K562 (cell line): Measurements from ENCODE around the gene SLC2A6. TPM values are rescaled to one million over a fixed set of nuclear protein-coding genes. Genes with fewer than 3 reads are reported as not detected.

ENCODE experiments used
- ATAC-seq: fragments of 200-7000 bp; cut with Tn5 transposase; 3 replicates; pipeline ENCODE4 v1.9.1; 2020; ENCODE audit warnings: moderate library complexity
- BruUV-seq: library from RNA; stranded (reverse); fragments of 400-500 nt; replicated peaks from 2 replicates; lab custom pipeline; 2021; lab: Mats Ljungman, UMichigan
- CTCF ChIA-PET: fragments of 300-600 bp; formaldehyde crosslinking; extraction: SDS; loops from one replicate; lab custom pipeline; 2021; ENCODE audit warnings: low intra/inter-chr PET ratio; lab: Yijun Ruan, JAX
- POLR2A ChIA-PET: fragments of 300-600, 350-650 bp; sonication (Branson Sonifier 250); formaldehyde crosslinking; extraction: SDS; loops from one replicate; lab custom pipeline; 2021; ENCODE audit warnings: antibody characterized with exemption, inconsistent platforms; lab: Yijun Ruan, JAX
- DNase-seq, 4 experiments: peaks; one replicate each; pipeline versions ENCODE4 v3.0.0 to v3.0.0-alpha.2; 2011 to 2018; ENCODE audit warnings: low spot score in 3 of 4, mixed read lengths in 3 of 4; ENCODE audit errors: extremely low read depth in 1 of 4
- FAIRE-seq: peaks from 2 replicates; lab custom pipeline; 2011; peaks lifted over from hg19 to GRCh38; lab: Jason Lieb, UNC
- H2AFZ ChIP-seq: 2 replicates; pipeline ENCODE4 v1.6.0; 2011; ENCODE audit warnings: low read depth, low read length, control low read depth, inconsistent platforms
- H3K27ac ChIP-seq: fragments of 200-600 bp; 3 replicates; pipeline ENCODE4 v1.8.0; 2011; ENCODE audit warnings: low read depth, mild to moderate bottlenecking, control low read depth, inconsistent platforms, low read length, moderate library complexity, mixed read lengths; ENCODE audit errors: extremely low read depth
- H3K27me3 ChIP-seq, 2 experiments: fragments of 300-600 bp in 1 of 2; 2 replicates in 1 of 2; 3 replicates in 1 of 2; pipeline versions ENCODE4 v1.6.0 to v1.8.0; 2011; ENCODE audit warnings: inconsistent platforms in 2 of 2, low read length in 2 of 2, mild to moderate bottlenecking in 1 of 2, mixed read lengths in 1 of 2, moderate library complexity in 1 of 2; ENCODE audit not compliant: control insufficient read depth in 2 of 2, insufficient read depth in 2 of 2
- H3K36me3 ChIP-seq: fragments of 300-600 bp; 3 replicates; pipeline ENCODE4 v1.8.0; 2011; ENCODE audit warnings: mild to moderate bottlenecking, low read length, inconsistent platforms; ENCODE audit not compliant: control insufficient read depth, insufficient read depth
- H3K4me1 ChIP-seq, 2 experiments: fragments of 200-600 bp in 1 of 2; replicated peaks in 1 of 2; 2 replicates in 1 of 2; 3 replicates in 1 of 2; pipeline versions ENCODE4 v1.5.1 to v1.8.0; 2011; ENCODE audit warnings: inconsistent platforms in 2 of 2, low read length in 2 of 2, mild to moderate bottlenecking in 1 of 2, mixed read lengths in 1 of 2, moderate library complexity in 1 of 2; ENCODE audit not compliant: control insufficient read depth in 2 of 2, insufficient read depth in 2 of 2
- H3K4me2 ChIP-seq: 2 replicates; pipeline ENCODE4 v1.6.1; 2011; ENCODE audit warnings: low read length, control low read depth, inconsistent platforms, mixed read lengths; ENCODE audit not compliant: insufficient read depth
- H3K4me3 ChIP-seq: fragments of 200-600 bp; sonication (generic), shearing (Covaris generic); 2 replicates; pipeline ENCODE4 v1.5.1; 2016; ENCODE audit warnings: control low read depth, inconsistent platforms
- H3K79me2 ChIP-seq: fragments of 200-600 bp; 3 replicates; pipeline ENCODE4 v1.8.0; 2011; ENCODE audit warnings: low read length, inconsistent platforms; ENCODE audit not compliant: control insufficient read depth, insufficient read depth
- H3K9ac ChIP-seq, 2 experiments: 2 replicates each; pipeline versions ENCODE4 v1.6.0 to v1.6.1; 2011; ENCODE audit warnings: low read depth in 2 of 2, low read length in 2 of 2, control low read depth in 1 of 2, inconsistent platforms in 1 of 2, mild to moderate bottlenecking in 1 of 2, mixed read lengths in 1 of 2; ENCODE audit not compliant: insufficient read depth in 1 of 2
- H3K9me1 ChIP-seq: one replicate; pipeline ENCODE4 v1.6.0; 2011; ENCODE audit warnings: inconsistent platforms, mild to moderate bottlenecking, low read length, moderate library complexity; ENCODE audit not compliant: control insufficient read depth, insufficient read depth
- H3K9me3 ChIP-seq: replicated peaks from 2 replicates; pipeline ENCODE4 v1.5.1; 2011; ENCODE audit warnings: low read depth, low read length, inconsistent platforms; ENCODE audit not compliant: control insufficient read depth, insufficient read depth
- H4K20me1 ChIP-seq: replicated peaks from 2 replicates; pipeline ENCODE4 v1.6.1; 2011; ENCODE audit warnings: low read length, inconsistent platforms, mixed read lengths; ENCODE audit not compliant: control insufficient read depth, insufficient read depth
- GABPB2 ChIP-seq: fragments of 250-450 bp; sonication (Bioruptor Pico); conservative IDR thresholded peaks from 2 replicates; pipeline ENCODE4 v1.5.1; 2021; ENCODE audit warnings: mild to moderate bottlenecking
- HOXB6 ChIP-seq: fragments of 250-450 bp; sonication (Bioruptor Pico); IDR thresholded peaks from 2 replicates; pipeline ENCODE4 v1.5.1; 2022; ENCODE audit warnings: mild to moderate bottlenecking, borderline replicate concordance
- KDM1A ChIP-seq, 2 experiments: fragments of 450-650 bp; IDR thresholded peaks; 2 replicates each; pipeline ENCODE4 v1.6.1; 2016; ENCODE audit warnings: mild to moderate bottlenecking in 2 of 2
- MXI1 ChIP-seq: IDR thresholded peaks from 2 replicates; pipeline ENCODE4 v1.6.1; 2011; ENCODE audit warnings: low read depth, mild to moderate bottlenecking, improper control_type of control experiment, low read length
- ZNF24 ChIP-seq: fragments of 450-650 bp; IDR thresholded peaks from 2 replicates; pipeline ENCODE4 v1.6.1; 2016
- WGBS: fragments of 100-300 bp; shearing (Covaris generic); methylation state at CpG from one replicate; pipeline ENCODE4 v1.1.6; 2016; ENCODE audit warnings: low coverage, mixed read lengths; ENCODE audit not compliant: insufficient coverage; ENCODE audit errors: missing lambda C conversion rate; 5-methylcytosine and 5-hydroxymethylcytosine counted together
- in situ Hi-C: fragments of 300-500 bp; cut with MboI; formaldehyde crosslinking; loops from 4 replicates; pipeline ENCODE4 v1.15.0; 2018; ENCODE audit warnings: inconsistent platforms, mixed read lengths
- intact Hi-C: fragments of 100-400 bp; cut with micrococcal nuclease; formaldehyde crosslinking; loops from 2 replicates; pipeline ENCODE4 v1.14.2; 2022
- polyA plus RNA-seq, 8 experiments: library from polyadenylated mRNA; depleted of rRNA in 4 of 8; stranded (reverse) in 5 of 8; unstranded in 3 of 8; fragments of >200 nt; fragmentation: Nextera tagmentation in 2 of 8; fragmentation: Illumina TruSeq in 1 of 8; extraction: Ambion mirVana in 2 of 8; extraction: Trizol in 1 of 8; gene quantifications; 2 replicates each; pipeline versions ENCODE4 v1.2.1 to v1.2.3, GENCODE V29; 2011 to 2014; ENCODE audit warnings: inconsistent platforms in 1 of 8, missing spikeins in 1 of 8
- total RNA-seq, 7 experiments: library from RNA; depleted of rRNA in 6 of 7; stranded (reverse); fragments of >200 nt in 6 of 7; fragmentation: Illumina TruSeq in 2 of 7; extraction: Trizol in 2 of 7; gene quantifications; 2 replicates each; pipeline versions ENCODE4 v1.2.1 to v1.2.3, GENCODE V29; 2011 to 2021; ENCODE audit warnings: low replicate concordance in 1 of 7
- TF ChIP-seq, protein P1 (sequence below), 2 experiments: fragments of 450-650 bp in 1 of 2; sonication (generic) in 1 of 2; formaldehyde crosslinking in 1 of 2; IDR thresholded peaks; 2 replicates each; pipeline versions ENCODE4 v1.7.1 to v1.9.0; 2016 to 2022; ENCODE audit warnings: inconsistent platforms in 1 of 2, mild to moderate bottlenecking in 1 of 2, missing genetic modification reagents in 1 of 2
- TF ChIP-seq, protein P2 (sequence below): sonication (generic); formaldehyde crosslinking; IDR thresholded peaks from 2 replicates; pipeline ENCODE4 v1.8.1; 2023; ENCODE audit warnings: mild to moderate bottlenecking, missing genetic modification reagents

SLC2A6 gene
- total and polyA plus RNA-seq, 9 of the 15 experiments (the other 6 are each of a cell fraction or from before 2014, with no cell fraction given) = 0.04 to 0.38 (median 0.09) TPM; not detected in 3

DNA sequence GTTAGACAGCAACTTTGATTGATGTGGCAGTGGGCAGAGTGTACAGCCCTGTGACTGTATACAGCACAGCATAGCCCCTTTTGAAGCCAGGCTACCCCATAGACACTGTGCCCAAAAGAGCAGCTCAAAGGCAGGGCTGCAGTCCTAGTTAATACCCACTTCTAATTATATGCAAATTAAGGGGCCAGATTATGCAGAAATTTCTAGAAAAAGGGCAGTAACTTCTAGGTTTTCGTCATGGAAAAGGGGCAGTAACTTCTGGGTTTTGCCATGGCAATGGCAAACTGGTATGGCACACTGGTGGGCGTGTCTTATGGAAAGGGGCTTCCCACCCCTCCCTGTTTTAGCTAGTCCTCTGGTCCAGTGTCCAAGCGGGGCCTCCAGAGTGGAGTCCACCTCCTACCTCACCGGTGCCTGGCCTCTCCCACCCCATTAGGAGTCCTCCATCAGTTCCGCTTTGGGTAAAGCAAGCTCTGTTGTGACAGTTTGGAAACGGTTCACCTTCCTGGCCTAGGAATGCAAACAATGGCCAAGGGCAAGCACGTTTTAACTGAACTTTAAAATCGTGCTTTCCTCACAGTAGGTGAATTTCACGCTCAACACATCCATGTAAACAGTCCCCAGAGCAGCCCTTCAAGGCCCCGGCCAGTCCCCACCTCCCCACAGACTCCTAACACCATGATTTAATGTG lies 51.1 kb downstream of the SLC2A6 start:
- H3K9me3 ChIP-seq = no peaks in the 10 kb centered on the region
- intact Hi-C loops (no loop called here), in situ Hi-C loops (no loop called here)
- no peak overlapping the region for H2AFZ ChIP-seq
- no peaks in the 10 kb centered on the region for H4K20me1 ChIP-seq
- peaks cover 10 to 34% of the 10 kb centered on the region in 2 experiments; a peak in 3 of 5 replicates for H3K4me1 ChIP-seq
- H3K79me2 ChIP-seq = no peaks in the 10 kb centered on the region
- no peak overlapping the region for H3K4me2 ChIP-seq
- no peaks in the 10 kb centered on the region for H3K36me3 ChIP-seq
- no peak overlapping the region for H3K4me3 ChIP-seq
- CTCF ChIA-PET = no interaction called here
- H3K27me3 ChIP-seq = peaks cover 24 to 41% of the 10 kb centered on the region in 2 experiments
- no TSS peak for BruUV-seq
- no peak for ATAC-seq
- DNase-seq = no peak
- peaks cover 3% of the 10 kb centered on the region for H3K9me1 ChIP-seq
- POLR2A ChIA-PET = interaction anchor here (0.7 to 0.8 kb wide), 2 partner anchors 9 to 65 kb away, joined by 3 to 4 read pairs; no protein-coding TSS in a partner anchor
- H3K9ac ChIP-seq = no peak overlapping the region
- no peak overlapping the region for H3K27ac ChIP-seq
- WGBS = 18% methylated on average over 10 of the region's 10 CpGs
- FAIRE-seq = no peak
- no peak for TF ChIP-seq ZNF24
- TF ChIP-seq GABPB2 (CRISPR knock-in tag) = no peak
- TF ChIP-seq, protein P1, sequence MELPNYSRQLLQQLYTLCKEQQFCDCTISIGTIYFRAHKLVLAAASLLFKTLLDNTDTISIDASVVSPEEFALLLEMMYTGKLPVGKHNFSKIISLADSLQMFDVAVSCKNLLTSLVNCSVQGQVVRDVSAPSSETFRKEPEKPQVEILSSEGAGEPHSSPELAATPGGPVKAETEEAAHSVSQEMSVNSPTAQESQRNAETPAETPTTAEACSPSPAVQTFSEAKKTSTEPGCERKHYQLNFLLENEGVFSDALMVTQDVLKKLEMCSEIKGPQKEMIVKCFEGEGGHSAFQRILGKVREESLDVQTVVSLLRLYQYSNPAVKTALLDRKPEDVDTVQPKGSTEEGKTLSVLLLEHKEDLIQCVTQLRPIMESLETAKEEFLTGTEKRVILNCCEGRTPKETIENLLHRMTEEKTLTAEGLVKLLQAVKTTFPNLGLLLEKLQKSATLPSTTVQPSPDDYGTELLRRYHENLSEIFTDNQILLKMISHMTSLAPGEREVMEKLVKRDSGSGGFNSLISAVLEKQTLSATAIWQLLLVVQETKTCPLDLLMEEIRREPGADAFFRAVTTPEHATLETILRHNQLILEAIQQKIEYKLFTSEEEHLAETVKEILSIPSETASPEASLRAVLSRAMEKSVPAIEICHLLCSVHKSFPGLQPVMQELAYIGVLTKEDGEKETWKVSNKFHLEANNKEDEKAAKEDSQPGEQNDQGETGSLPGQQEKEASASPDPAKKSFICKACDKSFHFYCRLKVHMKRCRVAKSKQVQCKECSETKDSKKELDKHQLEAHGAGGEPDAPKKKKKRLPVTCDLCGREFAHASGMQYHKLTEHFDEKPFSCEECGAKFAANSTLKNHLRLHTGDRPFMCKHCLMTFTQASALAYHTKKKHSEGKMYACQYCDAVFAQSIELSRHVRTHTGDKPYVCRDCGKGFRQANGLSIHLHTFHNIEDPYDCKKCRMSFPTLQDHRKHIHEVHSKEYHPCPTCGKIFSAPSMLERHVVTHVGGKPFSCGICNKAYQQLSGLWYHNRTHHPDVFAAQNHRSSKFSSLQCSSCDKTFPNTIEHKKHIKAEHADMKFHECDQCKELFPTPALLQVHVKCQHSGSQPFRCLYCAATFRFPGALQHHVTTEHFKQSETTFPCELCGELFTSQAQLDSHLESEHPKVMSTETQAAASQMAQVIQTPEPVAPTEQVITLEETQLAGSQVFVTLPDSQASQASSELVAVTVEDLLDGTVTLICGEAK (IDR thresholded peaks at IDR 0.05) = no peak
- TF ChIP-seq, protein P1 (CRISPR knock-in tag; IDR thresholded peaks at IDR 0.05) = no peak
- TF ChIP-seq, protein P2, sequence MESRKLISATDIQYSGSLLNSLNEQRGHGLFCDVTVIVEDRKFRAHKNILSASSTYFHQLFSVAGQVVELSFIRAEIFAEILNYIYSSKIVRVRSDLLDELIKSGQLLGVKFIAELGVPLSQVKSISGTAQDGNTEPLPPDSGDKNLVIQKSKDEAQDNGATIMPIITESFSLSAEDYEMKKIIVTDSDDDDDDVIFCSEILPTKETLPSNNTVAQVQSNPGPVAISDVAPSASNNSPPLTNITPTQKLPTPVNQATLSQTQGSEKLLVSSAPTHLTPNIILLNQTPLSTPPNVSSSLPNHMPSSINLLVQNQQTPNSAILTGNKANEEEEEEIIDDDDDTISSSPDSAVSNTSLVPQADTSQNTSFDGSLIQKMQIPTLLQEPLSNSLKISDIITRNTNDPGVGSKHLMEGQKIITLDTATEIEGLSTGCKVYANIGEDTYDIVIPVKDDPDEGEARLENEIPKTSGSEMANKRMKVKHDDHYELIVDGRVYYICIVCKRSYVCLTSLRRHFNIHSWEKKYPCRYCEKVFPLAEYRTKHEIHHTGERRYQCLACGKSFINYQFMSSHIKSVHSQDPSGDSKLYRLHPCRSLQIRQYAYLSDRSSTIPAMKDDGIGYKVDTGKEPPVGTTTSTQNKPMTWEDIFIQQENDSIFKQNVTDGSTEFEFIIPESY = no peak
- TF ChIP-seq KDM1A (IDR thresholded peaks at IDR 0.05) = no peak
- no peak for TF ChIP-seq HOXB6 (CRISPR knock-in tag)
- no peak for TF ChIP-seq MXI1
